Measurements from ENCODE around the gene NFXL1.
A peak's percentile ranks its signal among the peaks of the same experiment; 100 is the strongest.

The NFXL1 gene

DNA sequence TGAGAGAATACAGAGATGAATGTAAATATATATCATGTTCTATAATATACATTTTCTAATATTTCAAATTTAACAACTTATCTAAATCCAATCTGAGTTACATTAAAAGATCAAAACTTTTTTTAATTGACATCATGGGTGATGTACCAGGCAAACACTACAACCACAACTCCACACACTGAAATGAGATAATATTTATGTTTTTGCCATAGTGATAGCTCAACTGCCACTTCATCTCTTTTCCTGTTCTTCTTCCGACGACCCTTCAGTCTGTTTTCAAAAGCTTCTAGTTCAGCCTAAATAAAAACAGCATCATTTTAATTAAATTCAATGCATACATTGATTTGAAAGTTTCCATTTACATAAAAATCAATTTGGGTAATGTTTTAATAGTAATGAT lies 66.3 kb downstream of the NFXL1 start:
- TF ChIP-seq, protein P1, sequence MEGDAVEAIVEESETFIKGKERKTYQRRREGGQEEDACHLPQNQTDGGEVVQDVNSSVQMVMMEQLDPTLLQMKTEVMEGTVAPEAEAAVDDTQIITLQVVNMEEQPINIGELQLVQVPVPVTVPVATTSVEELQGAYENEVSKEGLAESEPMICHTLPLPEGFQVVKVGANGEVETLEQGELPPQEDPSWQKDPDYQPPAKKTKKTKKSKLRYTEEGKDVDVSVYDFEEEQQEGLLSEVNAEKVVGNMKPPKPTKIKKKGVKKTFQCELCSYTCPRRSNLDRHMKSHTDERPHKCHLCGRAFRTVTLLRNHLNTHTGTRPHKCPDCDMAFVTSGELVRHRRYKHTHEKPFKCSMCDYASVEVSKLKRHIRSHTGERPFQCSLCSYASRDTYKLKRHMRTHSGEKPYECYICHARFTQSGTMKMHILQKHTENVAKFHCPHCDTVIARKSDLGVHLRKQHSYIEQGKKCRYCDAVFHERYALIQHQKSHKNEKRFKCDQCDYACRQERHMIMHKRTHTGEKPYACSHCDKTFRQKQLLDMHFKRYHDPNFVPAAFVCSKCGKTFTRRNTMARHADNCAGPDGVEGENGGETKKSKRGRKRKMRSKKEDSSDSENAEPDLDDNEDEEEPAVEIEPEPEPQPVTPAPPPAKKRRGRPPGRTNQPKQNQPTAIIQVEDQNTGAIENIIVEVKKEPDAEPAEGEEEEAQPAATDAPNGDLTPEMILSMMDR (IDR thresholded peaks at IDR 0.05; ENCODE audit: low read depth, low read length): no peak
- H3K4me3 ChIP-seq (replicated peaks in 1 of 2; ENCODE audit: low read depth in 2 of 2, low read length in 2 of 2): no peak overlapping the region
- no peak for DNase-seq (ENCODE audit: low read depth in 2 of 2)

DNA sequence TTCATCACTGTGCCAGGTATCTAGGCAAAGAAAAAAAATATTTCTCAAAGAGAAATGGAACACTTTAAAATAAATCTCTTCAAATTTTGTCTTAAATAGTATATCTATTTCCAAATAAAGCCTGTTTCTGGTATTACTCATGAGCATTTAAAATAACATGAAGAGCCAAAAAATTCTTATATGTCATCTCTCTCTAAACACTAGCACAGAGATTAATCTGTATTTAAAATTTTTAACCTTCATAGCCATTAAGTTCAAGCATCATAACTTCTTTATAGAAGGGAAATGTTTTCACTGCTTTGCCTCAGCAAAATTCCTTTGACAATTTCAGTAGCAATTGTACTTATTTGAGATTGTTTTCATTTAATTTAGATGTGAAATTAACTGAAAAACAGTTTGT lies 71.4 kb downstream of the NFXL1 start:
- H3K4me3 ChIP-seq (replicated peaks in 1 of 2; ENCODE audit: low read depth in 2 of 2, low read length in 2 of 2): no peak overlapping the region
- TF ChIP-seq, protein P1 (IDR thresholded peaks at IDR 0.05; ENCODE audit: low read depth, low read length): no peak
- DNase-seq (ENCODE audit: low read depth in 2 of 2): no peak

DNA sequence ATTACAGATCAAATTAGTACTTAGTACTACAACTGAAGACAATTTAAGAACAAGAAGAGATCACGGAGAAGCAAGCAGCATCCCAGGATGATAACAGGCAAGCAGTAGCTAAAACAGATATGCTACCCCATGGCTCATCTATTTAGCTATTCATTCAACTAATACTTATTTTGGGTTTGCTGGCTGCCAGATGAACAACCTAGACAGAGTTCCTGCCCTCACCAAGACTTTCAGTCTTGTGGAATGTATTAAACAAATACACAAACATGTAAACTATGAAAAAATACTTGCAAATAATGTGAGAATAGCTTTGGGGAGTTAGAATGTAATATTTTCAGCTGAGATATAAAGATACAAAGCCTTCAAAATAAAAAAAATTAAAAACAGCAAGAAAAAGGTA lies 74.1 kb downstream of the NFXL1 start:
- DNase-seq (ENCODE audit: low read depth in 2 of 2): peak in 1 of 2 donors; percentile 44
- TF ChIP-seq, protein P1 (IDR thresholded peaks at IDR 0.05; ENCODE audit: low read depth, low read length): no peak
- H3K4me3 ChIP-seq (replicated peaks in 1 of 2; ENCODE audit: low read depth in 2 of 2, low read length in 2 of 2): no peak overlapping the region

DNA sequence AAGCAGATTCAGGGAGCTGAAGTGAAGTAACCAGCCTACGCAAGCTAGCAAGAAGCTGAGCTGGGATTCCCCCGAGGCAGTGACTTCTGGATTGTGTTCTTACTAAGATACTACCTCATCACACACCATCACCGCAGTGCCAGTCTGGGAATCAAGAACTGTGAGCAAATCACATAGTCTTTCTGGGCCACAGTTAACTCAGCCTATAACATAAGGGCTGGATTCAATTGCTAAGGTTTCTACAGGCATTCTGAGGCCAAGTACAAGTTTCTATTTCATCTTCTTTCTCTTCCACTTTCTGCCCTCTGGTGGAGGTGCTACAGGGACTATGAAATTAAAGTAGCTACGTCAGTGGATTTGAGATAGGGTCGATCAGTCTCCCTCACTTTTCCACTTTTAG lies 75.1 kb downstream of the NFXL1 start:
- DNase-seq (ENCODE audit: low read depth in 2 of 2): peak; percentile 35 to 91
- no peak overlapping the region for H3K4me3 ChIP-seq (replicated peaks in 1 of 2; ENCODE audit: low read depth in 2 of 2, low read length in 2 of 2)
- TF ChIP-seq, protein P1 (IDR thresholded peaks at IDR 0.05; ENCODE audit: low read depth, low read length): peak; percentile 43

DNA sequence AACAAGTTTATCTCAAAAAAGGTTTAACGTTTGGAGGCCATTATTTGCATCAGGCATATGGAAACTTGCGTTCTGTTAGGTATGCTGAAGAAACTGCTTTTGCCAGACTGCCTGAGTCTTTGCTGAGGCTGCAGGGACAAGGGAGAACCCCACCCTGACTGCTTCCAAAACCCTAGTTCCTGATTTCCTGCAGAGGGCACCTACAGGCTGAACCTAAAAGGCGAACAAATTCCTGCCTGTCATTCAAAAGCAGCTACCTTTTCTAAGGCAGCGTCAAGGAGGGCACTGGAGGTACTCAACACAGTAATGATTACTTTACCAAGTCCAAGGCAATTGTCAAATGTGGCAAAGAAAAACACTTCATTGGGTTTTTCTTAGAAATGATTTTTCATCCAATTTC lies 75.9 kb downstream of the NFXL1 start:
- DNase-seq (ENCODE audit: low read depth in 2 of 2): no peak
- no peak overlapping the region for H3K4me3 ChIP-seq (replicated peaks in 1 of 2; ENCODE audit: low read depth in 2 of 2, low read length in 2 of 2)
- TF ChIP-seq, protein P1 (IDR thresholded peaks at IDR 0.05; ENCODE audit: low read depth, low read length): no peak

DNA sequence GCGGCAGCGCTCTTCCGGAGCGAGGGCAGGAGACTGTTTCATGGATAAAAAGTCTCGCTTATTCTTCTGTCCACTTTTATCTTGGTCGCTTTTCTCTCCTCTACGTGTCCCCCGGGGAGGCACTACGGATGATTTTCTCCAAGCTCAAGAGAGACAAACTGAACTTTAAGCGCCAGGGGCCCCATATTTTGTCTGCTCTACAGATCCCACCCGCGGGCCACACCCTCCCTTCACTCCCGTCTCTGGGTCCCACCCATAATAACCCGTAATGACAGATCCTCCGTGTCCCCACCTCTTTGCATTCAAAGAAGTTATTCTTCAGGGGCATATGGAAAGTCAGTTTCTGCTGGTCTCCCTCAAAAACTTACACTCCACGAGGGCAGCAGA lies 76.5 kb downstream of the NFXL1 start, which contains the start of gene CORIN:
TSS of gene CORIN (minus strand) at position 160 of the 387 bp plus-strand sequence. CDS start at position 42, 118 bp downstream.
- TF ChIP-seq, protein P1 (IDR thresholded peaks at IDR 0.05; ENCODE audit: low read depth, low read length): no peak
- no peak for DNase-seq (ENCODE audit: low read depth in 2 of 2)
- H3K4me3 ChIP-seq (replicated peaks in 1 of 2; ENCODE audit: low read depth in 2 of 2, low read length in 2 of 2): peak within 1 kb of the TSS; percentile 62

All from cardiac fibroblast (primary cell).